ENCODE measurements around the gene CADPS.

The CADPS gene

DNA sequence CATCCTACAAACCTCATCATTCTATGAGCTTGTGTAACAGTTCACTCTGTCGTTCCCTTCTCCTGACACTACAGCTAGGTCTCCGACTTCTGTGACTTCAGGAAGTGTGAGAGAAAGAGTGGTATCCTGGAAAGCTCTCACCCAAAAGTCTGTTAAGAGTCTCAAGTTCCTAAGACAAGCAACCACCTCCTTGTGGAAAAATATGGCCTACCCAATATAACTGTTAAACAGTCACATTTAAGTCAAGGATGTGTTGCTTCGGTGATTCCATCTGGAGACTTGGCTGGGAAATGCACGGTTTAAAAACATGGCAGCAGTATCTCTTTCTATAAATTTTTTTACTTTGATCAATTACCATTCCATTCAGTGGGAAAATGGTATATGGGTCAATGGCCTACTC, 515.7 kb downstream of the CADPS start:
- no peak for DNase-seq (ENCODE audit: low read depth)
- H3K4me3 ChIP-seq (ENCODE audit: low read depth, low read length) = no peak overlapping the region

DNA sequence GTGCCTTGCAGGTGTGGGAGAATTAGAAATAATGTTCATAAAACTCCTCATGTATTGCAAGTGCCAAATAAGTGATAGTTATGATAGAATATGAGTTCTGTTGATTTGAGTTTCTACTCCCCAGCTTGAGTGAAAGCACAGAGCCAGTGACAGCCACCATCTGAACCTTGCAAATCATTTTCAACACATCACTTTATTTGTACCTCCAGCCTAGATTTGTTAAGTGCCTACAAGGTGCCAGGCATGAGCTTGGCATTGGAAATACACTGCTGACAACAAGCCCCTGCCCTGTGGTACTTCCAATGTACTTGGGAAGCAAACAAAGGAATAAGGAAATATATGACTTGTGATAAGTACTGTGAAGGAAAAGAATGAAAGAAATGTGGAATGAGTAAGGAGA, 518.9 kb downstream of the CADPS start:
- H3K4me3 ChIP-seq (ENCODE audit: low read depth, low read length) = no peak overlapping the region
- DNase-seq (ENCODE audit: low read depth) = no peak

DNA sequence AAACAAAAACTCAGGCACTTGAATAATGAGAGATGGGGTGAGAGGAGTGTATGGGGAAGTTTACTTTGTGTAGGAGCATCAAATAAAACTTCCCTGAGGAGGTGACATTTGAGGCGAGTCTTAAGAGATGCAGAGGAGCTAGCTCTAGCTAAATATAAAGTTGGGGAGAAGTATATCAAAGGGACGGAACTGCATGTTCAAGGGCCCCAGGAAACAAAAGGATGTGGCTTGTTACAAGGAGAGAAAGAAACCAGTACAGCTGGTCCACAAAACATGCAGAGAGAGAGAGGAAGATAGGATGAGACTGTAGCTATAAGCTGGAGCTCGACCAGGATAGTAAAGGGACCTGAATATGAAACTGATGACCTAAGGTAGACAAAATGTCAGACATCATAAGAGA, 519.5 kb downstream of the CADPS start:
- no peak overlapping the region for H3K4me3 ChIP-seq (ENCODE audit: low read depth, low read length)
- no peak for DNase-seq (ENCODE audit: low read depth)
